GM18526 (cell line): ENCODE results near the gene LTBP1.

Experiments used
- POLR2A ChIP-seq: IDR thresholded peaks from 3 replicates; pipeline ENCODE4 v1.6.1; 2011; ENCODE audit not compliant: insufficient read length; ENCODE audit errors: extremely low read depth

The LTBP1 gene

GRCh38 chr2:33395655-33396249 is 449.0 kb downstream of the LTBP1 start:
- no peak for TF ChIP-seq POLR2A

GRCh38 chr2:33404321-33404720 is 457.6 kb downstream of the LTBP1 start:
- TF ChIP-seq POLR2A, result no peak

GRCh38 chr2:33406622-33407021 is 459.9 kb downstream of the LTBP1 start:
- no peak for TF ChIP-seq POLR2A

- TF ChIP-seq POLR2A, result no peak
Observed at GRCh38 chr2:33408109-33408508, 461.4 kb downstream of the LTBP1 start.

- TF ChIP-seq POLR2A, result no peak
Observed at GRCh38 chr2:33409417-33409955, 462.7 kb downstream of the LTBP1 start.

- no peak for TF ChIP-seq POLR2A
Observed at GRCh38 chr2:33411765-33412164, 465.0 kb downstream of the LTBP1 start.

- TF ChIP-seq POLR2A, result no peak
Observed at GRCh38 chr2:33412920-33413319, 466.2 kb downstream of the LTBP1 start.

GRCh38 chr2:33419581-33420200 is 472.9 kb downstream of the LTBP1 start:
- TF ChIP-seq POLR2A, result no peak

- no peak for TF ChIP-seq POLR2A
Observed at GRCh38 chr2:33420726-33421125, 474.0 kb downstream of the LTBP1 start.

GRCh38 chr2:33421820-33422219 is 475.1 kb downstream of the LTBP1 start:
- TF ChIP-seq POLR2A, result no peak

GRCh38 chr2:33425161-33425560 is 478.4 kb downstream of the LTBP1 start:
- no peak for TF ChIP-seq POLR2A

GRCh38 chr2:33425586-33426031 is 478.9 kb downstream of the LTBP1 start:
- TF ChIP-seq POLR2A, result no peak

- no peak for TF ChIP-seq POLR2A
Observed at GRCh38 chr2:33426666-33427231, 480.0 kb downstream of the LTBP1 start.

- no peak for TF ChIP-seq POLR2A
Observed at GRCh38 chr2:33430077-33430476, 483.3 kb downstream of the LTBP1 start.

GRCh38 chr2:33430856-33431255 is 484.1 kb downstream of the LTBP1 start:
- no peak for TF ChIP-seq POLR2A

- TF ChIP-seq POLR2A, result no peak
Observed at GRCh38 chr2:33432871-33433270, 486.1 kb downstream of the LTBP1 start.

GRCh38 chr2:33433279-33434235 is 486.8 kb downstream of the LTBP1 start:
- TF ChIP-seq POLR2A, result no peak
